ENCODE results near the gene SMCO4. TPM values are rescaled to one million over a fixed set of nuclear protein-coding genes. Genes with fewer than 3 reads are reported as not detected.

The SMCO4 gene
- total RNA-seq, 1 donor from 2014 or later = 48.1 TPM

- no peak for TF ChIP-seq CTCF (conservative IDR thresholded peaks at IDR 0.05; ENCODE audit: low read depth, low read length)
- no peak for DNase-seq (ENCODE audit: low read depth)
- no peak overlapping the region for H3K4me3 ChIP-seq (ENCODE audit: low read depth, low read length)
Measured at GRCh38 chr11:93528757-93529645, 14.2 kb downstream of the SMCO4 start.

- no peak for TF ChIP-seq CTCF (conservative IDR thresholded peaks at IDR 0.05; ENCODE audit: low read depth, low read length)
- DNase-seq (ENCODE audit: low read depth) = no peak
- H3K4me3 ChIP-seq (ENCODE audit: low read depth, low read length) = no peak overlapping the region
Measured at GRCh38 chr11:93528252-93528651, 14.9 kb downstream of the SMCO4 start.

DNA sequence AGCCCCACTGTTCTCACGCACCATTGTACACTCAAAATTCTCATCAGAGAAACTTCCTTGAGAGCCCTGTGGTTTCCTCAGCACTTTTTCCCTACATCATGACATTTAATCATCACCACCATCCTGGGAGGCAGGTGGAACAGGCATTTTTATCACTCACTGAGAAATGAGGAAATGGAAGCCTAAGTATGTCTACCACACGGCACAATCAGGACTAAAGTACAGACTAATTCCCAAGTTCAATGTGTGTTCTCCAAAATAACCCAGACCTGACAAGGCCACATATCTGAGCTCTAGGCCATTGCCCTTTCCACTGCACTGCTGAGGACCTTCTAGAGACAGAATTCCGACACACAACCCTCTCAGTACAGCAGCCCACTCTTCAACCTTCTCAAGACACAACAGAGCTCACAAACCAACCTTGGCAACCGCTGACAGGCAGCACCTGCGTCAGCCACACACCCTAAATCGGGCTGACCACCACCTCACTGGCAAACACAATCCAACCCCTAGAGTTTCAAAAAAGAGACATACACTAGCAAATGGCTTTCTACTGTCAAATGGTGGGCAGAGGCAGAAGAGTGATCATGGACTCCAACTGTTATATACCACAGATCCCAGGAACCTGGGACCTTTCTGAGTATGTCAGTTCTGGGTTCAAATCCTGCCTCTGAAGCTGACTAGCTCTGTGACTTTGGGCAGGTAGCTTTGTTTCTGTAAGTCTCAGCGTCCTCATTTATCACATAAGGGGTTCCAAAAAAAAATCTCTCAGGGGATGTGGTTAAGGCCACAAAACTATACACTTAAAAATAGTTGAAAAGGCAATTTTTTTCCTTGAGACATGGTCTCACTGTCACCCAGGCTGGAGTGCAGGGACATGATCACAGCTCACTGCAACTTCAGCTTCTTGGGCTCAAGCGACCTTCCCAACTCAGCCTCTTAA lies 16.3 kb downstream of the SMCO4 start:
- TF ChIP-seq CTCF (conservative IDR thresholded peaks at IDR 0.05; ENCODE audit: low read depth, low read length) = no peak
- DNase-seq (ENCODE audit: low read depth) = no peak
- H3K4me3 ChIP-seq (ENCODE audit: low read depth, low read length) = no peak overlapping the region

DNA sequence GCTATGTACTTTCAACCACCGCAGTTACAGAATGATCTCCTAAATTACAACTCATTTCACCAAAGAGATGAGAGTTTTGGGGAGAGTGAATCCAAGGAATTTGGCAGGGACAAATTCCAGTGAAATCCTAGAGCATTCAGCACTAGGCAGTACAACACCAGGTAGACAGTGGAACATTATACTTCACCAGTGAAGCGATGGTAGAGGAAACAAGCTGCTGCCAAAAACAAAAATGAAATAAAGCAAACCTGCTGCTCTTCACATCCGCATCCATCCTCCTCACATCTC lies 16.9 kb downstream of the SMCO4 start:
- no peak for TF ChIP-seq CTCF (conservative IDR thresholded peaks at IDR 0.05; ENCODE audit: low read depth, low read length)
- no peak overlapping the region for H3K4me3 ChIP-seq (ENCODE audit: low read depth, low read length)
- DNase-seq (ENCODE audit: low read depth) = no peak

GRCh38 chr11:93525601-93526345 lies 17.4 kb downstream of the SMCO4 start:
- H3K4me3 ChIP-seq (ENCODE audit: low read depth, low read length) = no peak overlapping the region
- no peak for DNase-seq (ENCODE audit: low read depth)
- no peak for TF ChIP-seq CTCF (conservative IDR thresholded peaks at IDR 0.05; ENCODE audit: low read depth, low read length)

DNA sequence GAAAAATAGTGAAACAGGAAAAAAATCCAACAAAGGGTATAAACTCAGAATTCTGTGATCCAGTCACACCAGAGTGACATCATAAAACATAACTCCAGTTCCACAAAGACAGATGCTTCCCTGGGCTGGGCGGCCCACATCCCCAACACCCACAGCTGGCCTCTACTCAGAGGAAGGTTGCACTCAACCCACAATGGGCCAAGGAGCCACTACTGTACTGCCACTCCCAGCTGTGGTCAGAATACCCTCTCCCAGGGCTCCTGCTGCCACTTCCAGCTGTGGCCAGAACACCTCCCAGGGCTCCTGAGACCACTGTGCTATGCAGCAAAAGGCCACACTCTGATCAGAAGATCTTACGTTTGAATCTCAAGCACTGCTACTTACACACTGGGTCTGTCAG lies 18.3 kb downstream of the SMCO4 start:
- TF ChIP-seq CTCF (conservative IDR thresholded peaks at IDR 0.05; ENCODE audit: low read depth, low read length) = no peak
- DNase-seq (ENCODE audit: low read depth) = no peak
- H3K4me3 ChIP-seq (ENCODE audit: low read depth, low read length) = no peak overlapping the region

Measured in epithelial cell of proximal tubule (primary cell).